ENCODE data around the gene M1AP.

DNA sequence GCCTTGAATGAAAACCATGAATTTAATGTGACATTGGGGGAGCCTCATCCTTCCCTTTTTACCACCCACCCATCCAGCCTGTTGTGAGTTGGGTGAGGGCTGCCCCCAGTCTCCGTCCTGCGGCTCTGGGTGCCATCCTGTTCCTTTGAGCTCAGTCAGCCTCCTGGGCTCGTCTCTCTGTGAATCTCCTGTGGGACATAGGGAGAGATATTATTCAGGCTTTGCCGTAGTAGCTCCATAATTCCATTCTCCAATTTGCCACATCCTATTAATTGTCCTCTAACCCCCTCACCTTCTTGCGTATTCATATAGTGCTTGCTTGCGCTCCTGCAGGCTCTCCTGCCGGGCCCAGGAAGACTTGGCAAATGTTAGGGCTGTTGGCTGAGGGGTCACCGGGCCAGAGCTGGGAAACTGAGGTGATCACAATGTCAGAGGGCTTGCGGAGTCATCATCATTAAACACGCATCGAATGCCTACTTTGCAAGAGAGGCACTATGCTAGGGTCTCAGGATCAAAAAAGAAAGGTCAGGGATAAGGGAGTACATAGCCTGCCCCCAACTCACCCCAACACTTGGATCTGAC, 121.4 kb downstream of the M1AP start:
- no peak for TF ChIP-seq CTCF (IDR thresholded peaks at IDR 0.05)
- TF ChIP-seq RAD21 (IDR thresholded peaks at IDR 0.05; ENCODE audit: low read length): no peak
- TF ChIP-seq TAF1 (IDR thresholded peaks at IDR 0.05; ENCODE audit: borderline replicate concordance, low read depth, low read length): no peak
- no peak for TF ChIP-seq CHD2 (IDR thresholded peaks at IDR 0.05; ENCODE audit: low read length, partially characterized antibody)
- no peak for TF ChIP-seq FOXM1 (IDR thresholded peaks at IDR 0.05; ENCODE audit: low read depth)
- no peak for TF ChIP-seq EZH2phosphoT487 (IDR thresholded peaks at IDR 0.05; ENCODE audit: borderline replicate concordance, low read depth)
- no peak for TF ChIP-seq TCF12 (IDR thresholded peaks at IDR 0.05)
- no peak for TF ChIP-seq POLR2AphosphoS5 (IDR thresholded peaks at IDR 0.05; ENCODE audit: low read depth, low read length)

Data from SK-N-SH (cell line).